Cardiac muscle cell (in vitro differentiated cells and primary cell): ENCODE data around the gene CA5A. TPM values are rescaled to one million over a fixed set of nuclear protein-coding genes. Genes with fewer than 3 reads are reported as not detected.

ENCODE experiments used
- DNase-seq, 2 donors: peaks; one replicate each; pipeline versions ENCODE4 v3.0.0 to v3.0.0-alpha.2; 2010 to 2017; ENCODE audit warnings: low read depth in 1 of 2, low spot score in 1 of 2
- H3K27ac ChIP-seq: fragments of 200-600 bp; sonication (generic); 2 replicates; pipeline ENCODE4 v1.5.1; 2016
- H3K27me3 ChIP-seq: fragments of 200-600 bp; sonication (generic); 2 replicates; pipeline ENCODE4 v1.6.0; 2016; ENCODE audit warnings: control low read depth
- H3K36me3 ChIP-seq: fragments of 200-600 bp; sonication (generic); 2 replicates; pipeline ENCODE4 v1.5.1; 2016; ENCODE audit warnings: control low read depth
- H3K4me1 ChIP-seq: fragments of 200-600 bp; sonication (generic); 2 replicates; pipeline ENCODE4 v1.8.1; 2017; ENCODE audit warnings: low read depth, mild to moderate bottlenecking, mixed run types
- H3K4me3 ChIP-seq: fragments of 200-600 bp; sonication (generic); 2 replicates; pipeline ENCODE4 v1.5.1; 2016; ENCODE audit warnings: mild to moderate bottlenecking
- H3K9me3 ChIP-seq: fragments of 200-600 bp; sonication (generic); 2 replicates; pipeline ENCODE4 v1.5.1; 2017; ENCODE audit warnings: low read depth, mild to moderate bottlenecking, control low read depth
- CTCF ChIP-seq: IDR thresholded peaks from 2 replicates; pipeline ENCODE4 v1.5.1; 2012; ENCODE audit warnings: low read depth, mild to moderate bottlenecking, low read length
- polyA plus RNA-seq: library from polyadenylated mRNA; unstranded; fragments of >200 nt; fragmentation: Nextera tagmentation; extraction: Ambion mirVana; gene quantifications from 2 replicates; pipeline ENCODE4 v1.2.1, GENCODE V29; 2016
- total RNA-seq: library from RNA; depleted of rRNA; stranded (reverse); fragments of >200 nt; gene quantifications from 2 replicates; pipeline ENCODE4 v1.2.3, GENCODE V29; 2016

CA5A gene
- total and polyA plus RNA-seq, 2 experiments from 2014 or later = not detected

- no peaks in the 10 kb centered on the region for H3K4me1 ChIP-seq
- H3K4me3 ChIP-seq = no peak overlapping the region
- H3K27me3 ChIP-seq = no peaks in the 10 kb centered on the region
- H3K27ac ChIP-seq = no peak overlapping the region
- no peak for DNase-seq
- H3K9me3 ChIP-seq = no peaks in the 10 kb centered on the region
- H3K36me3 ChIP-seq = no peaks in the 10 kb centered on the region
- no peak for TF ChIP-seq CTCF
Observed at GRCh38 chr16:87921236-87921773, 15.0 kb downstream of the CA5A start.

GRCh38 chr16:87919681-87919994 lies 16.7 kb downstream of the CA5A start:
- no peaks in the 10 kb centered on the region for H3K4me1 ChIP-seq
- DNase-seq = no peak
- no peak for TF ChIP-seq CTCF
- H3K27ac ChIP-seq = no peak overlapping the region
- H3K4me3 ChIP-seq = no peak overlapping the region
- H3K36me3 ChIP-seq = no peaks in the 10 kb centered on the region
- no peaks in the 10 kb centered on the region for H3K27me3 ChIP-seq
- H3K9me3 ChIP-seq = no peaks in the 10 kb centered on the region

GRCh38 chr16:87918866-87919680 lies 17.3 kb downstream of the CA5A start:
- H3K9me3 ChIP-seq = no peaks in the 10 kb centered on the region
- H3K4me1 ChIP-seq = no peaks in the 10 kb centered on the region
- no peak for TF ChIP-seq CTCF
- no peak for DNase-seq
- H3K27me3 ChIP-seq = no peaks in the 10 kb centered on the region
- H3K36me3 ChIP-seq = no peaks in the 10 kb centered on the region
- no peak overlapping the region for H3K4me3 ChIP-seq
- no peak overlapping the region for H3K27ac ChIP-seq

- no peaks in the 10 kb centered on the region for H3K27me3 ChIP-seq
- no peaks in the 10 kb centered on the region for H3K9me3 ChIP-seq
- H3K4me3 ChIP-seq = no peak overlapping the region
- no peaks in the 10 kb centered on the region for H3K4me1 ChIP-seq
- DNase-seq = no peak
- TF ChIP-seq CTCF = no peak
- H3K36me3 ChIP-seq = no peaks in the 10 kb centered on the region
- H3K27ac ChIP-seq = no peak overlapping the region
Observed at GRCh38 chr16:87918338-87918737, 18.0 kb downstream of the CA5A start.

GRCh38 chr16:87917503-87917902 lies 18.8 kb downstream of the CA5A start:
- H3K9me3 ChIP-seq = no peaks in the 10 kb centered on the region

More at GRCh38 chr16:87917503-87917902, 18.8 kb downstream of the CA5A start:
- no peak for DNase-seq
- Histone ChIP-seq H3K36me3 (no peaks in the 10 kb centered on the region), H3K27ac (no peak overlapping the region), H3K27me3 (no peaks in the 10 kb centered on the region), H3K4me1 (no peaks in the 10 kb centered on the region), H3K4me3 (no peak overlapping the region)
- TF ChIP-seq CTCF = no peak
